Measurements from ENCODE around the gene CDIPT.
A peak's percentile ranks its signal among the peaks of the same experiment; 100 is the strongest.

The CDIPT gene

DNA sequence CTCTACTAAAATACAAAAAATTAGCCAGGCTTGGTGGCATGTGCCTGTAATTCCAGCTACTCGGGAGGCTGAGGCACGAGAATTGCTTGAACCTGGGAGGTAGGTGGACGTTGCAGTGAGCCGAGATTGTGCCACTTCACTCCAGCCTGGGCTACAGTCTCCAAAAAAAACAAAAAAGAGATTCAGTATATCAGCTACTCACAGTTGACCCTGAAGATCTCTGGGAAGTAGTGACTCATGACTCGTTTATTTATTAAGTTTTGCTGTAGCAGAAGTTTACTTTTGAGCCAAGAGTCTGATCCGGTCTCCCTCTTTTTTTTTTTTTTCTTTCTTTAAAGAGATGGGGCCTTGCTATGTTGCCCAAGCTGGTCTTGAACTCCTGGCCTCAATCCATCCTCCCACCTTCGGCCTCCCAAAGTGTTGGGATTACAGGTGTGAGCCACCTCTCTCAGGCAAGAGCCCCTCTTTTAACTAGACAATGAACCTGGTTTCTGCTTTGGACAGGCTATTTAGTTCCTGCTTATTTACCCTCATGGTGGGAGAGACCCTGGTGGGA lies 38.4 kb downstream of the CDIPT start:
- DNase-seq, result no peak

DNA sequence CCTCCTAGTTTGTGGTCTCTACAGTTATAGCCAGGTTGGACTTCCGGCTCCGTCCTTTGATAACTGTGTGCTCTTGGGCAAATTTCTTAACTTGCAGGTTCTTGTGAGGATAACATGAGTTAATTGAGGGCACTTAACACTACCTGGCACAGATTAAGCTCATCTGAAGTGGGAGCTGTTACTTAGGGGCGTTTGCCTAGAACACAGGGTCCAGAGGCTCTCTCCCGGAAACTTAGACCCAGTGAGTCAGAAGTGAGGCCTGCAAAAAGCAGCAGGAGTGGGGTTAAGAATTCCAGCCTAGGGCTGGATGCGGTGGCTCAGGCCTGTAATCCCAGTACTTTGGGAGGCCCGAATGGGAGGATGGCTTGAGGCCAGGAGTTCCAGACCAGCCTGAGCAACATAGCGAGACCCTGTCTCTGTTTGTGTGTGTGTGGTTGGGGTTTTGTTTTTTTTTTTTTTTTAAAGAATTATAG lies 41.3 kb downstream of the CDIPT start:
- DNase-seq, result no peak

DNA sequence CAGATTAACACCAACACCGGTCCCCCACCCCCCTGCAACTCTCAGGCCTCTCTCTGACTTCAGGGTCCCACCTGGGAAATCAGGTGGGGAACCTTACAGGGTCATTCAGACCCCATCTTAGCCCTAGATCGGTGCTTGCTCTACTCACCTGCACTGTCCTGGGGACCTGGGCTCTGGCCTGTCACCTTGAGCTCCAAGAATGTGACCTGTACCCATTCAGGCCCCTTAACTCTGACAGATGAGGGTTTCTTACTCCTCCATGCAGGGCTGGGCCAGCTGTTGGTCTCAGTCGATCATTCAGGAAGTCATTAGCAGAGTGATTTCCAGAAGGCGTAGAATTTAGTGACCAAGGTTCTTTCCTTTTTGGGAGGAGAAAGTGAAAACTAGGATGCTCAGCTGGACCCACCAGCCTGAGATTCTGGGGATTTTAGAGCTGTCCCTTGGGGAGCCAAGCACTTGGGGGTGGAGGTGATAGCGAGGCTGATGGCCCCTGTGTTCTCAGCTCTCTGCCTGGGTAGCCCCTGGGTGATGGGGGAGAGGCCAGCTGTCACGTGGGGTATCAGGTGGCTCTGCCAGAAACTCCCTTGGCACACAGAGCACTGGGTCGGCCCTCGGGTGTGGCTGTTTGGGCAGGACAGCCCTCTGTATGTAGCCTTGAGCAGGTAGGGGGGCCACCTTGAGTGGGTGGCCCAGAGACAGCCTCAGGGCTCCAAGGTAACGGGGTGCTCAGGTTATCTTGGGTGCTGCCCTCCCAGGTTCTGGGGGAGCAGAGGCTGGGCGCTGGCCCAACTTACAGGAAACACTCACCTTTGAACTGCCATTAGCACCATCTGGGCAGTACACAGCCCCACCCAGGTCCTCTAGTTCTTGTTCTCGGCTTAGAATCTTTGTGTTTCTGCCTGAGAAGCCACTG lies 42.0 kb downstream of the CDIPT start:
- DNase-seq, result no peak

DNA sequence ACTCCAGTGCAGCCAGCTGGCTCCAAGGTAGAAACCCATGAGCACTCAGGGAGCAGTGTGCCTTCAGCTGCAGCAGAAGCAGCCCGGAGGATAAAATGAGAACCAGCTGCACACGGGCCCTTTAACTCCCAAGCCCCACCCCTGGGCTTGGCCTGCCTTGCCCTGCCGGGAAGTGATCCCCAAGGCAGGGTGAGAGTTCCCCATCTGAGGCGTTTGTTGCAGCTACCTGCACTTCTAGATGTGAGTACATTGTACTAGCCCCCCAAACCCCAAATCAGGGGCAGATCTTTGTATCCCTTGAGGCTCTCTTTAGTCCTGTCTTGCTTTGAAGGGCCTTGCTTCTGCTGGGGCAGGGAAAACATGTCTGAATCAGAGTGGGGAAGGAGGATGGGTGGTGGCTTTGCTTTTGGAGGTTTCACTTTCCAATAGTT lies 42.7 kb downstream of the CDIPT start, which contains the start of gene MVP:
Gene MVP, plus strand, starts transcription at position 192 of the 431 bp plus-strand sequence. CDS start 10,088 bp downstream, outside the sequence.
- DNase-seq, result no peak

DNA sequence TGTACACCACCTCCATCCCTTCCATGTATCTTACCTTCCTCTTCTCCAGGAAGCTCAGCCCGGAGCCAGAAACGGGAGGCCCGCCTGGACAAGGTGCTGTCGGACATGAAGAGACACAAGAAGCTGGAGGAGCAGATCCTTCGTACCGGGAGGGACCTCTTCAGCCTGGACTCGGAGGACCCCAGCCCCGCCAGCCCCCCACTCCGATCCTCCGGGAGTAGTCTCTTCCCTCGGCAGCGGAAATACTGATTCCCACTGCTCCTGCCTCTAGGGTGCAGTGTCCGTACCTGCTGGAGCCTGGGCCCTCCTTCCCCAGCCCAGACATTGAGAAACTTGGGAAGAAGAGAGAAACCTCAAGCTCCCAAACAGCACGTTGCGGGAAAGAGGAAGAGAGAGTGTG lies 43.5 kb downstream of the CDIPT start:
- no peak for DNase-seq

DNA sequence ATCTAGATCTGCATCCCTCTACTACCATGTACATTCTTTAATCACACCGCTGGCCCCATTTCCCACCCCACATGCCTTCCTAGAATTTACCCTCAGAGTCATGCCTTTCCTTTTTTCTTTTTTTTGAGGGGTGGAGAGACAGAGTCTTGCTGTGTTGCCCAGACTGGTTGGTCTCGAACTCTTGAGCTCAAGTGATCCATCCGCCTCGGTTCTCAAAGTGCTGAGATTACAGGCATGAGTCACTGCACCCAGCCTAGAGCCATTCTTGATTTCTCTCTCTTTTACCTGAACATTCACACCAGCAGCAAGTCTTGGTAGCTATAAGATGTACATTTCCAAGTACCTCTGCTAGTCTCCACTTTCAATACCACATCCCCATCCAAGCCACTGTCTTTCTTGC lies 44.9 kb downstream of the CDIPT start:
- DNase-seq, result no peak

DNA sequence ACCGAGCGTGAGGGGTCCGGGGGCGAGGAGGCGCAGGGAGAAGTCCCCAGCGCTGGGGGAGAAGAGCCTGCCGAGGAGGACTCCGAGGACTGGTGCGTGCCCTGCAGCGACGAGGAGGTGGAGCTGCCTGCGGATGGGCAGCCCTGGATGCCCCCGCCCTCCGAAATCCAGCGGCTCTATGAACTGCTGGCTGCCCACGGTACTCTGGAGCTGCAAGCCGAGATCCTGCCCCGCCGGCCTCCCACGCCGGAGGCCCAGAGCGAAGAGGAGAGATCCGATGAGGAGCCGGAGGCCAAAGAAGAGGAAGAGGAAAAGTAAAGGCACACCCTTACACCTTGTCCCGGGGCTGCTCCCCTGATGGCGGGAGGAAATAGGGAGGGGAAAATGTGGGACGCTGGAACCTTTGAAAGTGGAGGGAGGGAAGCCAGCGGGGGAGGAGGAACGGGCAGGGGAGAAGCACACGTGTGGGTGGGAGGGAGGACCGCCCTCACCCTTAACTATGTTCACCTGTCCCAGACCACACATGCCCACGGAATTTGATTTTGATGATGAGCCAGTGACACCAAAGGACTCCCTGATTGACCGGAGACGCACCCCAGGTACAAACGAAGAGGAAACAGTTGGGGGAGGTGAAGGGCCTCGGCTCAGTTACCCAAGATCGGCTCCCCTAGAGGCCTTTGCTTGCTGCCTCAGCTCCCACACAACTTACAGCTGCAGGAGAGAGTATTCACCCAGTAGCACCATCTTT lies 46.2 kb downstream of the CDIPT start:
- DNase-seq, result peak; percentile 28

DNA sequence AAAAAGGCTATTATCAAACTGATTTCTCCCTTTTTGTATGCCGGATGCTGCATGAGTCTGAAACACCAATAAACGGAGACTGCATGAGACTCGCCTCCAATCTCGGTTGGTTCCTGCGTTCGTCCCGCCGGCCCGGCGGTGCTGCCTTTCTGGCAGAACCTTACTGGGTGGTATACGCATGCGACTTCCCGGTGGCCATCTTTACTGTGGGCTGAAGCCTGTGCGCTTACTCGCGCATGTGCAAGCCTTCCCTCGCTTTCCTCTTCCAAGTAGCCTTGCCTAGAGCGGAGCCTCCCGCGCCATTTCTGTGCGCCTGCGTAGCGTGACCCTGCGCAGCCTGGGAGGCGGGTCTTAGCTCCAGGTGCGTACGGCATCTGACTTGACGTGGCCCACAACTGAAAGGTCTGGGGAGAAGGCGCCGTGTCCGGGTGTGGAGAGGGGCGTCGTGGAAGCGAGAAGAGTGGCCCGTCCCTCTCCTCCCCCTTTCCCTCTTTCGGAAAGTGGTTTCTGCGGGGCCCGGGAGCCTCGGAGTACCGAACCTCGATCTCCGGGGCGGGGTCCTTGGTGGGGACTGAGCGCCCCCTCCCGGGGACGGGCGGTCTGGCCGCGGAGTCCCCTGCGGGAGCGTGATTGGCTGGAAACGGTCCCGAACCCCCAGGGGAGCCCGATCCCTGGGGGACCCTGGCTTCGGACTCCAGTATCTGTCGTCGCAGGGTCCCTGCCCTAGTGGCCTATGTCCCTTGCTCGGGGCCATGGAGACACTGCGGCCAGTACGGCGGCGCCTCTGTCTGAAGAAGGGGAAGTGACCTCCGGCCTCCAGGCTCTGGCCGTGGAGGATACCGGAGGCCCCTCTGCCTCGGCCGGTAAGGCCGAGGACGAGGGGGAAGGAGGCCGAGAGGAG lies 47.0 kb downstream of the CDIPT start, which contains the start of gene PAGR1:
Gene PAGR1, plus strand, starts transcription at position 360 of the 901 bp plus-strand sequence. Its CDS starts 374 bp downstream, at position 734.
- DNase-seq, result peak; percentile 93

DNA sequence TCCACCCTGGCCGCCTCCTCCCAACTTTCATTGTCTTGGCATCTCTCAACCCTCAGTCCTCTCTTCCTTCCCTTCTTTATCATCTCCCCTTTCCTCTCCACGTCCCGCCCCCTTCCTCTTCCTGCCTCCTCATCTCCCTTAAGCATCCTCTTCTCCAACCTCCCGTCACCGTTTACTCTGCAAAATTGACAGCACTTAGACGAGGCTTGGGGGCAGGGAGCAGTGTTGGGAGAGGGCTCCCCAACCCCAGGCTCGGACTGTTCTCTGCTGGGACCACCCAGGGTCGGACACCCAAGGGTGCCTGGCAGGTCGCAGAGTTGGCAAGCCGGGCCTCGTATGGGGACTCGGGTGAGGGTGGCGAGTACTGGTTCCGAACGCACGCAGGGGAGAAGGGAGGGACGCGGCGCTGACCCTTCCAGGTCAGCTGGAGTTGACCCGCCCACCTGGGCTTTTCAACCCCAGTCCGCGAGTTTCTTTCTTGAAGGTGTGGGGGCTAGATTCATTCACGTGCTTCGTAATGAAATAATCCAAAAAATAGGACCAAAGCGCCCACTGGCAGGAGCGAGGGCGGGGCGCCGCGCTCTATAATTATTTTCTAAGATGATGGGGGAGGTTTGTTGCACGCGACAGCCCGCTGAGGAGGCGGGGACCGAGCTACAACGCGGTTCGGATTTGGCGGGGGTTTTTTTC lies 47.8 kb downstream of the CDIPT start:
- no peak for DNase-seq

DNA sequence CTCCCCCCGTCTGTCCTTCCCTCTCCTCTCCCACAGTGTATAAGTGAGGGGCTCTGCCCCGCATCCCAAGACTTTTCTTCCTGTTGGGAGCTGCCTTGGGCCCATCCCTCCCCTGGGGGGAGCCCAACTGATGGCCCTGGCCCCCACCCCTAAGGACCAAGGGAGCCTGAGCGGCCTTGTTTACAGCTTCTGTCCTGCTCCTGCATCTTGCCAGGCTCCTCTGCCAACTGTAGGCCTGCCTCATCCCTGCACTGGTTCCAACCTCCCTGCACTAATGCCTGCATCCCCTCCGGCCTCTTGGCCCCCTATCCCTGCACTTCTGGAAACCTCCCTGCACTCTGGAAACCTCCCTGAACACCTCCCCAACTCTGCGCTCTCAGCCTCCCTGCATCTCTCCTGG lies 48.4 kb downstream of the CDIPT start:
- no peak for DNase-seq

DNA sequence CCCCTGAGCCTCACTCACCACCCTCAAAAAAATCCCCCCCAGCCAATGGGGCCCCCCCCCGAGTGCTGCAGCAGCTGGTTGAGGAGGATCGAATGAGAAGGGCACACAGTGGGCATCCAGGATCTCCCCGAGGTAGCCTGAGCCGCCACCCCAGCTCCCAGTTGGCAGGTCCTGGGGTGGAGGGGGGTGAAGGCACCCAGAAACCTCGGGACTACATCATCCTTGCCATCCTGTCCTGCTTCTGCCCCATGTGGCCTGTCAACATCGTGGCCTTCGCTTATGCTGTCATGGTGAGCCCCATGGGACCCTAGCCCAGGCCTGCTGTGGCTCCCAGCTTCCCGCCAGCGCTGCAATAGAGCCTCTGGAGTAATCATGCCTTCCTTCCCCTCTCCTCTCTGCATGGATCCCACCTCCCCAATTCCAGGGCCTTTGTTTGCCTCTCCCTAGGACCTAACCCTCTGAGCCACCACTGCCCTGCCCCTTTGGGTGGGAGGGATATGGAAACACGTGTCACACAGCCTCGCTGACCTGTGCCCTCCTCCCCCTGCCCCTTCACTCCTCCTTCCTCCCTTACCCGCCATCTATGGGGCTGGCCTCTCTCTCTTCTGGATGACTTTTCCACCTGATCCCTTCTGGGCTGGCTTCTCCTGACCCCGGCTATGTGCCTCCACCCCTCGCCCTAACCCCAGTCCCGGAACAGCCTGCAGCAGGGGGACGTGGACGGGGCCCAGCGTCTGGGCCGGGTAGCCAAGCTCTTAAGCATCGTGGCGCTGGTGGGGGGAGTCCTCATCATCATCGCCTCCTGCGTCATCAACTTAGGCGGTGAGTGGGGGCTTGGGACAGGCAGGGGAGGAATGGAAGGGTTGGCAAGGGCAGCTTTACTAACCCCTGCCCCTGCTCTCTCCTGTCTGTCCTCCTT lies 49.1 kb downstream of the CDIPT start:
- no peak for DNase-seq

DNA sequence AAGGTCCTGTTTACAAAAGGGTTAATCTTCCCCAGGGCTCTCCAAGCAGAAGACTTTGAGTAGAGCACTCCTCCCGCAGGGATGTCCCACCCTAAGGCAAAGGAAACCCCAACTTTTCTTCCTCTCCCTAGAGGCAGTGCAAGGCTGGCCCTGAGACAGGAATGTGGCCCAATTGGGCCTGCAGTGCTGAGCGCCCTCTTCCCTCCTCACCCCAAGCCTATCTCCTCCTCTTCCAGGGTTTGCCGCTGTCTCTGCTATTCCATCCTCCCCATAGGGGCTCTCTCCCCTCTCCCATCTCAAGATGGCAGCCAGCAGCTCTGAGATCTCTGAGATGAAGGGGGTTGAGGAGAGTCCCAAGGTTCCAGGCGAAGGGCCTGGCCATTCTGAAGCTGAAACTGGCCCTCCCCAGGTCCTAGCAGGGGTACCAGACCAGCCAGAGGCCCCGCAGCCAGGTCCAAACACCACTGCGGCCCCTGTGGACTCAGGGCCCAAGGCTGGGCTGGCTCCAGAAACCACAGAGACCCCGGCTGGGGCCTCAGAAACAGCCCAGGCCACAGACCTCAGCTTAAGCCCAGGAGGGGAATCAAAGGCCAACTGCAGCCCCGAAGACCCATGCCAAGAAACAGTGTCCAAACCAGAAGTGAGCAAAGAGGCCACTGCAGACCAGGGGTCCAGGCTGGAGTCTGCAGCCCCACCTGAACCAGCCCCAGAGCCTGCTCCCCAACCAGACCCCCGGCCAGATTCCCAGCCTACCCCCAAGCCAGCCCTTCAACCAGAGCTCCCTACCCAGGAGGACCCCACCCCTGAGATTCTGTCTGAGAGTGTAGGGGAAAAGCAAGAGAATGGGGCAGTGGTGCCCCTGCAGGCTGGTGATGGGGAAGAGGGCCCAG lies 50.0 kb downstream of the CDIPT start:
- no peak for DNase-seq

DNA sequence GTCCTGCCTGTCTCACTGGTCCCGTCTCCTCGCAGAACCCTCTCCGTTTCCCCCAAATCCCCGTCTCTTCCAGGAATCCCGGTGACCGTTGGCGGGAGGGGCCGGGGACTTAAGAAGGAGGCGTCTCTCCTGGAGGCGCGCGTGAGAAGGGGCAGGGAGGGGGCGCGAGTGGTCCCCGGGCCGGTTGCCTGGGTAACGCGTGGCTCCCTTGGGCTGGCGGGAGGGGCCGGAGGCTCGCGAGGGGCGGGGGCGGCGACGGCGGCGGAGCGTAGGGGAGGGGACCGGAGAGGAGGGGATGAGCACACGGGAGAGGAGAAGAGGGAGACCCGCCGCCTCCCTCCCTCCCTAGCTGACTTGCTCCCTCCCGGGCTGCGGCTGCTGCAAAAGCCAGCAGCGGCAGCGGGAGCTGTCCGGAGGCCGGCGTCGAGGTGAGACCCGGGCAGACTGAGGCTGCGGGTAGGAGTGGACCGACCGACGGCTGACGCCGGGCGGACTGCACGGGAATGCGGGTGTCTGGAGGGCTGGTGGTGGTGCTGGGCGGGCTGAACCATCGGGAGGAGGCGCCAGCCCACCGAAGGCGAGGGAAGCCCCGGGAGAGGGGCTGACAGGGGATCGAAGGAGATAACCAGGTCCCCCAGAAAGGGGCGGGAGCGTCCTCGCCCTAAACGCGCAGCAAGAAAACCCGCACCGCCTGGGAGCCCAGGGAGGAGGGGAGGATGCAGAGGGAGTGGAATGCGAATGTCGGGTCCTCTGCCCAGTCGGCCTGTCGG lies 50.9 kb downstream of the CDIPT start, which contains the start of gene PRRT2:
Gene PRRT2, plus strand, starts transcription at position 298 of the 770 bp plus-strand sequence. CDS start 862 bp downstream, outside the sequence.
- DNase-seq, result no peak

DNA sequence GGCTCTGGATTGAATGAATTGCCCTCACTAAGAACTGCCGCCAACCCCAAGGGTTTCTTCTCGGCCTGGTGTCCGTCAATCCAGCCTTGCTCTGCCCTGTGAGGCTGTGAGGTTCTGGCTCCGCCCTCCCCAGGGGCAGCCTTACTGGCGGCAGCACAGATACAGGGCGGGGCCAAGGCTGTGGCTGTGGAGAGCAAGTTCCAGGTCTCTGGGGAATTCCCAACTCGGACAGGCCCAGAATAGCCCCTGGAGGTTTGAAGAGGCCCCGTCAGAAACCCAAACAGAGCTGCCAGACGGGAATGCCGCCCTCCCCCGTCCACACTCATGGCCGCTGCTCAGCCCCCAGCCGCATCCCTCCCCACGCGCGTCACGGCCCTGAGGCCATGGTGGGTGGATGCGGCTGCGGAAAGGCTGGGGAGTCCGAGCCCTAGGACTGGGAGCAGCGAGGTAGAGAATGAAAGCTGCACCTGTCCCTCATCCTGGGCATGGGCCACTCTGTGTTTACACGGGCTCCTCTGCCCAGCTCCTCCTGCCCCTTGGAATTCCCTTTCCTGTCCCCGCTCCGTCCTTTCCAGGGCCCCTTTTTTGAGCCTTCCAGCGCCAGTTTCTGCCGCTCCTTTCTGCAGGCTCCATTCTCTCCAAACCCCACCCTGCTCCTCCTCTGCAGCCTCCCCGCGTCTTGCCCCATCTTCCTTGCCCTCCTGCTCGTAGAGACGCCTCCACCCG lies 51.7 kb downstream of the CDIPT start:
- DNase-seq, result peak; percentile 42

DNA sequence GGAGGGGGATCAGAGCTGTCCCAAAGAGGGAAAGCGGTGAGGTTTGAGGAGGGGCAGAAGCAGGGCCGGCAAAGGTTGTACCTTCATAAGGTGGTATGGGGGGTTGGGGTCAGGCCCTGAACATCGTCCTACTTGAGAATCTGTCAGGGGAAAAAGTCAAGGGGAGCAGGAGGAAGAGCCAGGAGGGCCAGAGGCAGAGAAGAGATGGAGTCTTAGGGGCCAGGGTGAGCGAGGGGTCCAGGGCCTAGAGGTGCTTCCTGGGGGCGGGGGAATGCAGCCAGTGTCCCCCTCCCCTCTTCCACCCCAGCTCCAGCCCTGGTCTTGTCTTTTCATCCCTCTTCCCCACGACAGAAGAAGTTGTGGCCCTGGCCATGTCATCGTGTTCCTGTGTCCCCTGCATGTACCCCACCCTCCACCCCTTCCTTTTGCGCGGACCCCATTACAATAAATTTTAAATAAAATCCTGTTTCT lies 52.3 kb downstream of the CDIPT start:
- DNase-seq, result no peak

DNA sequence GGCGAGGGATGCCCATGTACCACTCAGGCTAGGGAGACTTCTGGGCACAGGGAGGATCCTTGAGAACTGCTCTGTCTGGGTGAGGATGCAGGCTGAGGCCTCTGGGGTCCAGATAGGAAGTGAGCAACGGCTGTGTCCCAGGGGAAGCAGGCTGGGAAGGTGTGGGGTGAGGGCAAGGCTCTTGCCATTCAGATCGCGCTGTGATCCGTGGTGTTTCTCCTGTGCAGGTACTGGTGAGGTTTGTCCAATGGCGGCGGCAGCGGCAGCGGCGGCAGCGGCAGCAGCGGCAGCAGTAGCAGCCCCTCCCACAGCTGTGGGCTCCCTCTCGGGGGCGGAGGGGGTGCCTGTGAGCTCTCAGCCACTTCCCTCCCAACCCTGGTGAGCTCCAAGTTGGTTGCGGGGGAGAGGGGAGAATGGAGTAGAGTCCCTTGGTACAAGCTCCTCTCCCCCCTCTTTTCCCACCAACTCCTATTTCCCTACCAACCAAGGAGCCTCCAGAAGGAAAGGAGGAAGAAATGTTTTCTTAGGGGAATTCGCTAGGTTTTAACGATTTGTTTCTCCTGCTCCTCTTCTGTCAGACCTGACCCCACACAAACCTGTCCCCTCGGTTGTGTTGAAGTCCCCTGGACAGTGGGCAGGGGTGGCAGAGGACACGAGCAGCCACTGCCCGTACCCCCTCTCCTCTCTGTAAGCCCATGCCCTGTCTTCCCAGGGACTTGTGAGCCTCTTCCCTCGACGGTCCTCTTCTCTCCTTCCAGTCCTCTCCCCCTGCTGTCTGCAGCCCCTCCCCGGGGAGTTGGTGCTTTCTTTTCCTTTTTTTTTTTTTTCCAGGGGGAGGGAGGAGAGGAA lies 53.0 kb downstream of the CDIPT start:
- no peak for DNase-seq

Data from NCI-H2029 treated with DMSO at 0.1 percent for 48 hours (cell line).